ENCODE data around the gene SIX2. TPM values are rescaled to one million over a fixed set of nuclear protein-coding genes. Genes with fewer than 3 reads are reported as not detected.

The SIX2 gene
- total and polyA plus RNA-seq, 9 of the 15 experiments (the other 6 are each of a cell fraction or from before 2014, with no cell fraction given): not detected

GRCh38 chr2:44994377-44994776 lies 14.9 kb downstream of the SIX2 start (continued):
- no peak for TF ChIP-seq HMGXB4 (CRISPR knock-in tag; IDR thresholded peaks at IDR 0.05)
- TF ChIP-seq TEAD2 (tag; IDR thresholded peaks at IDR 0.05): no peak
- no peak for TF ChIP-seq TAL1 (IDR thresholded peaks at IDR 0.05)
- no peak for TF ChIP-seq NR2C1 (IDR thresholded peaks at IDR 0.05)
- no peak for TF ChIP-seq NR2C1 (tag; IDR thresholded peaks at IDR 0.05)
- no peak for TF ChIP-seq TCF7 (IDR thresholded peaks at IDR 0.05; ENCODE audit: borderline replicate concordance)
- TF ChIP-seq ZNF592 (IDR thresholded peaks at IDR 0.05): no peak
- TF ChIP-seq HNRNPLL (IDR thresholded peaks at IDR 0.05; ENCODE audit: low read depth, low read length, poor library complexity, severe bottlenecking): no peak
- TF ChIP-seq TEAD1 (CRISPR knock-in tag; IDR thresholded peaks at IDR 0.05): no peak
- no peak for TF ChIP-seq ZNF79 (CRISPR knock-in tag; IDR thresholded peaks at IDR 0.05; ENCODE audit: low read depth)
- TF ChIP-seq, protein P1, sequence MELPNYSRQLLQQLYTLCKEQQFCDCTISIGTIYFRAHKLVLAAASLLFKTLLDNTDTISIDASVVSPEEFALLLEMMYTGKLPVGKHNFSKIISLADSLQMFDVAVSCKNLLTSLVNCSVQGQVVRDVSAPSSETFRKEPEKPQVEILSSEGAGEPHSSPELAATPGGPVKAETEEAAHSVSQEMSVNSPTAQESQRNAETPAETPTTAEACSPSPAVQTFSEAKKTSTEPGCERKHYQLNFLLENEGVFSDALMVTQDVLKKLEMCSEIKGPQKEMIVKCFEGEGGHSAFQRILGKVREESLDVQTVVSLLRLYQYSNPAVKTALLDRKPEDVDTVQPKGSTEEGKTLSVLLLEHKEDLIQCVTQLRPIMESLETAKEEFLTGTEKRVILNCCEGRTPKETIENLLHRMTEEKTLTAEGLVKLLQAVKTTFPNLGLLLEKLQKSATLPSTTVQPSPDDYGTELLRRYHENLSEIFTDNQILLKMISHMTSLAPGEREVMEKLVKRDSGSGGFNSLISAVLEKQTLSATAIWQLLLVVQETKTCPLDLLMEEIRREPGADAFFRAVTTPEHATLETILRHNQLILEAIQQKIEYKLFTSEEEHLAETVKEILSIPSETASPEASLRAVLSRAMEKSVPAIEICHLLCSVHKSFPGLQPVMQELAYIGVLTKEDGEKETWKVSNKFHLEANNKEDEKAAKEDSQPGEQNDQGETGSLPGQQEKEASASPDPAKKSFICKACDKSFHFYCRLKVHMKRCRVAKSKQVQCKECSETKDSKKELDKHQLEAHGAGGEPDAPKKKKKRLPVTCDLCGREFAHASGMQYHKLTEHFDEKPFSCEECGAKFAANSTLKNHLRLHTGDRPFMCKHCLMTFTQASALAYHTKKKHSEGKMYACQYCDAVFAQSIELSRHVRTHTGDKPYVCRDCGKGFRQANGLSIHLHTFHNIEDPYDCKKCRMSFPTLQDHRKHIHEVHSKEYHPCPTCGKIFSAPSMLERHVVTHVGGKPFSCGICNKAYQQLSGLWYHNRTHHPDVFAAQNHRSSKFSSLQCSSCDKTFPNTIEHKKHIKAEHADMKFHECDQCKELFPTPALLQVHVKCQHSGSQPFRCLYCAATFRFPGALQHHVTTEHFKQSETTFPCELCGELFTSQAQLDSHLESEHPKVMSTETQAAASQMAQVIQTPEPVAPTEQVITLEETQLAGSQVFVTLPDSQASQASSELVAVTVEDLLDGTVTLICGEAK (IDR thresholded peaks at IDR 0.05): no peak
- TF ChIP-seq, protein P1 (CRISPR knock-in tag; IDR thresholded peaks at IDR 0.05): no peak
- TF ChIP-seq RFX1 (IDR thresholded peaks at IDR 0.05): no peak

Measured in K562 (cell line).